DMS79 (cell line): ENCODE data around the gene ADAMTS12.

ENCODE experiments used
- DNase-seq: peaks from one replicate; lab custom pipeline; 2025; lab: John Stamatoyannopoulos, UW

ADAMTS12 gene

GRCh38 chr5:33474931-33475499 lies 416.8 kb downstream of the ADAMTS12 start:
- DNase-seq: no peak

- no peak for DNase-seq
These were observed 417.8 kb downstream of the ADAMTS12 start for GRCh38 chr5:33474004-33474403.
